ENCODE data around the gene ZMYND15. TPM values are rescaled to one million over a fixed set of nuclear protein-coding genes. Genes with fewer than 3 reads are reported as not detected.

ZMYND15 gene
- total and polyA plus RNA-seq, 2 experiments from 2014 or later = 0.32 to 1.4 TPM

- H3K9me2 ChIP-seq (ENCODE audit: insufficient read depth) = no peaks in the 10 kb centered on the region
- peaks cover 13% of the 10 kb centered on the region; the same call in 1 of the 2 replicates for H3F3A ChIP-seq (replicated peaks; ENCODE audit: low read depth)
- no peaks in the 10 kb centered on the region; the same call in 1 of the 3 replicates for H3K9me3 Mint-ChIP-seq
- TF ChIP-seq STAT1 (IDR thresholded peaks at IDR 0.05; ENCODE audit: unreplicated experiment) = no peak
- no peak for TF ChIP-seq CTCF (conservative IDR thresholded peaks at IDR 0.05; ENCODE audit: low read depth in 2 of 2)
- no peak for TF ChIP-seq JUNB (IDR thresholded peaks at IDR 0.05; ENCODE audit: unreplicated experiment)
- no peak for TF ChIP-seq ZNF462 (CRISPR knock-in tag; IDR thresholded peaks at IDR 0.05)
- TF ChIP-seq CREB1 (CRISPR knock-in tag; IDR thresholded peaks at IDR 0.05; ENCODE audit: low read depth) = no peak
- no peak overlapping the region for H2AFZ ChIP-seq
- no peak for DNase-seq (ENCODE audit: low spot score)
- peaks cover 69% of the 10 kb centered on the region for H3K27me3 Mint-ChIP-seq (ENCODE audit: insufficient read depth, low read depth, poor library complexity)
- H3K36me3 Mint-ChIP-seq (ENCODE audit: low read depth) = no peaks in the 10 kb centered on the region; the same call in 2 of the 3 replicates
- H3K4me1 Mint-ChIP-seq = peaks cover 23% of the 10 kb centered on the region
- no peak overlapping the region for H3K4me2 ChIP-seq
- peaks cover 63% of the 10 kb centered on the region for H3K27me3 ChIP-seq (ENCODE audit: insufficient read depth)
- no peak overlapping the region for H3K27ac ChIP-seq (ENCODE audit: low read depth)
- 0 out of 2 replicates have a peak, but pooled peaks cover 5% of the 10 kb centered on the region for H4K20me1 ChIP-seq (replicated peaks; ENCODE audit: insufficient read depth)
- H3K36me3 ChIP-seq (ENCODE audit: insufficient read depth) = no peaks in the 10 kb centered on the region
- no peak overlapping the region for H3K4me3 Mint-ChIP-seq
- H3K4me3 ChIP-seq = no peak overlapping the region
- ATAC-seq = no peak
- no peaks in the 10 kb centered on the region for H3K79me2 ChIP-seq (replicated peaks; ENCODE audit: insufficient read depth)
- peaks cover 15% of the 10 kb centered on the region for H3K4me1 ChIP-seq (ENCODE audit: insufficient read depth)
- H3K27ac Mint-ChIP-seq = no peak overlapping the region
Measured at GRCh38 chr17:4741544-4741943, 1.9 kb downstream of the ZMYND15 start.

Data from GM23338 (cell line).